AG04449 (cell line): ENCODE measurements around the gene RPLP2.
A peak's percentile ranks its signal among the peaks of the same experiment; 100 is the strongest.

Source experiments
- CTCF ChIA-PET: fragments of 350-600 bp; formaldehyde crosslinking; extraction: SDS; loops from one replicate; lab custom pipeline; 2021; ENCODE audit warnings: antibody characterized with exemption; lab: Yijun Ruan, JAX
- POLR2A ChIA-PET: fragments of 400-600, 350-600 bp; formaldehyde crosslinking; extraction: SDS; loops from one replicate; lab custom pipeline; 2020; ENCODE audit warnings: antibody characterized with exemption, inconsistent platforms; lab: Yijun Ruan, JAX
- DNase-seq: peaks from one replicate; pipeline ENCODE4 v3.0.0-alpha.2; 2010; ENCODE audit warnings: low read depth, low spot score
- H3K4me3 ChIP-seq: 2 replicates; pipeline ENCODE4 v1.5.1; 2011; ENCODE audit warnings: low read depth, mild to moderate bottlenecking, control low read depth, low read length
- TF ChIP-seq, protein P1 (sequence below): IDR thresholded peaks from one replicate; pipeline ENCODE4 v1.5.1; 2011; ENCODE audit warnings: mild to moderate bottlenecking, moderate library complexity, low read length, control low read depth, inconsistent platforms; ENCODE audit not compliant: insufficient read depth; ENCODE audit errors: missing control alignments

Gene RPLP2

GRCh38 chr11:843086-843734, 33.4 kb downstream of the RPLP2 start:
- POLR2A ChIA-PET, result interaction anchor here (0.6 to 7.7 kb wide), 8 partner anchors 11 to 46 kb away, joined by 3 to 109 read pairs (median 5); partner anchors contain the start of genes CD151, CRACR2B, PNPLA2 and RPLP2
- TF ChIP-seq, protein P1, sequence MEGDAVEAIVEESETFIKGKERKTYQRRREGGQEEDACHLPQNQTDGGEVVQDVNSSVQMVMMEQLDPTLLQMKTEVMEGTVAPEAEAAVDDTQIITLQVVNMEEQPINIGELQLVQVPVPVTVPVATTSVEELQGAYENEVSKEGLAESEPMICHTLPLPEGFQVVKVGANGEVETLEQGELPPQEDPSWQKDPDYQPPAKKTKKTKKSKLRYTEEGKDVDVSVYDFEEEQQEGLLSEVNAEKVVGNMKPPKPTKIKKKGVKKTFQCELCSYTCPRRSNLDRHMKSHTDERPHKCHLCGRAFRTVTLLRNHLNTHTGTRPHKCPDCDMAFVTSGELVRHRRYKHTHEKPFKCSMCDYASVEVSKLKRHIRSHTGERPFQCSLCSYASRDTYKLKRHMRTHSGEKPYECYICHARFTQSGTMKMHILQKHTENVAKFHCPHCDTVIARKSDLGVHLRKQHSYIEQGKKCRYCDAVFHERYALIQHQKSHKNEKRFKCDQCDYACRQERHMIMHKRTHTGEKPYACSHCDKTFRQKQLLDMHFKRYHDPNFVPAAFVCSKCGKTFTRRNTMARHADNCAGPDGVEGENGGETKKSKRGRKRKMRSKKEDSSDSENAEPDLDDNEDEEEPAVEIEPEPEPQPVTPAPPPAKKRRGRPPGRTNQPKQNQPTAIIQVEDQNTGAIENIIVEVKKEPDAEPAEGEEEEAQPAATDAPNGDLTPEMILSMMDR, result no peak
- CTCF ChIA-PET, result interaction anchor here (0.6 to 1.3 kb wide), 3 partner anchors 41 to 208 kb away, joined by 3 to 4 read pairs (median 4); no protein-coding TSS in a partner anchor
- peak overlapping the region; percentile 86 for H3K4me3 ChIP-seq
- no peak for DNase-seq

GRCh38 chr11:843818-844692, 34.3 kb downstream of the RPLP2 start:
- TF ChIP-seq, protein P1, result peak; percentile 5
- POLR2A ChIA-PET, result interaction anchor here (0.6 to 7.7 kb wide), 10 partner anchors 12 to 466 kb away, joined by 3 to 109 read pairs (median 4); partner anchors contain the start of genes CD151, CHID1, CRACR2B and PNPLA2
- CTCF ChIA-PET, result interaction anchor here (1.3 to 1.5 kb wide), 3 partner anchors 11 to 207 kb away, joined by 4 to 6 read pairs (median 4); no protein-coding TSS in a partner anchor
- DNase-seq, result peak; percentile 84
- H3K4me3 ChIP-seq, result peak overlapping the region; percentile 86

DNA sequence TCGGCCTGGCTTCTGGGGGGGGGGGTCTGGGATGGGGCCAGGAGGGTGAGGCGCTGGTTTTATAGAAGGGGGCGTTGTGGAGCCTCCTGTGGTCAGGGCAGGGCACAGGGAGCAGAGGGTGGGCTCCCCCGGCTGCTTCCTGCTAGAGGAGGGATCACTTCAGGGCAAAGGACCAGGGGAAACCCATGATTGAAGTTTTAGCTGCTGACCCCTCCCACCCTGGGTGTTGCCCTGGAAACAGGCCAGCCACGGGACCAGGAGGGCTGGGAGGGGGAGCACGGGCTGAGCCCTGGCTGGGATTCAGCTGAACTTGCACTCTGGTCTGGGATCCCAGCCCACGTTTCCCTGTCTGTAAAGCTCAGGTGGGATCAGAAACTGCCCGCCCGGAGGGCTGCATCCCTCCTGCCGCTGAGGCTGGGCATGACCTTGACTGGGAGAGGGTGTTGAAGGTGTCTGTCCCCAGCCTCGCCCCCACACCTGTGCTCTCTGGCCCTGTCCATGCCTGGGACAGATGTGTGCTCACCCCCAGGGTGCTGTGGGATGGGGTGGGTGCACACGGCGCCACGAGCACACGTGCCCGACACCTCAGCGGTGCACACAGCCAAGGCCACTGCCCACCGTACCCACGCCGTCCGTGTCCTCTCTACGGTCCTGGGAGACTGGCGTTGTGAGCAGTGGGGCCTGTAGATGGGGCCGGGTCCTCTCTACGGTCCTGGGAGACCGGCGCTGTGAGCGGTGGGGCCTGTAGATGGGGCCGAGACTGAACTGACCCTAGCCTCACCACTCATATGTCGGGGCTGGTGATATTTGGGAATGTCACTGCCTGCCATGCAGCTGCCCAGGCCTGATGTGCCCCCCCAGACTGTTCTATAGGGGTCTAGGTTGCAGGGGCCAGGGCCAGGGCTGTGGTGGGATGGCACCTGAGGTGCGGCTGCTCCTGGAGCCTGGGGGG, 35.2 kb downstream of the RPLP2 start:
- peak; percentile 69 for DNase-seq
- CTCF ChIA-PET, result interaction anchor here (1.5 kb wide), 2 partner anchors 10 to 11 kb away, joined by 4 to 6 read pairs; no protein-coding TSS in a partner anchor
- peak overlapping the region; percentile 86 for H3K4me3 ChIP-seq

GRCh38 chr11:845872-846495, 36.2 kb downstream of the RPLP2 start:
- TF ChIP-seq, protein P1, result no peak
- ChIA-PET POLR2A (interaction anchor here (1.0 to 7.7 kb wide), 3 partner anchors 14 to 27 kb away, joined by 3 to 109 read pairs (median 4); partner anchors contain the start of genes CD151 and CRACR2B), CTCF (interaction anchor here (0.7 to 3.5 kb wide), 4 partner anchors 12 to 206 kb away, joined by 3 to 58 read pairs (median 4); partner anchors contain the start of gene PNPLA2)
- no peak for DNase-seq
- H3K4me3 ChIP-seq, result peak overlapping the region; percentile 33

More for the DNA sequence above, 35.2 kb downstream of the RPLP2 start:
- TF ChIP-seq, protein P1, result no peak
- POLR2A ChIA-PET, result interaction anchor here (1.2 to 7.7 kb wide), 6 partner anchors 13 to 80 kb away, joined by 3 to 109 read pairs (median 6); partner anchors contain the start of genes CD151, CHID1, CRACR2B and RPLP2
